HCT116 (cell line): ENCODE measurements around the gene KRT13. TPM values are rescaled to one million over a fixed set of nuclear protein-coding genes. Genes with fewer than 3 reads are reported as not detected.
A peak's percentile ranks its signal among the peaks of the same experiment; 100 is the strongest.

ENCODE experiments used
- ATAC-seq: fragments of 200-7000 bp; cut with Tn5 transposase; 2 replicates; pipeline ENCODE4 v1.9.1; 2020; ENCODE audit warnings: mild to moderate bottlenecking, moderate library complexity
- BruUV-seq: library from RNA; stranded (reverse); fragments of 400-500 nt; replicated peaks from 2 replicates; lab custom pipeline; 2021; lab: Mats Ljungman, UMichigan
- CTCF ChIA-PET: fragments of 300-600 bp; sonication (Branson Sonifier 250); formaldehyde crosslinking; loops from one replicate; lab custom pipeline; 2021; ENCODE audit warnings: antibody characterized with exemption; lab: Charles Lee
- POLR2A ChIA-PET: fragments of 300-600, 350-600 bp; sonication (Branson Sonifier 250); formaldehyde crosslinking; loops from one replicate; lab custom pipeline; 2021; ENCODE audit warnings: antibody characterized with exemption; lab: Charles Lee
- RAD21 ChIA-PET, 2 experiments: fragments of 300-600 bp; sonication (Branson Sonifier 250); formaldehyde crosslinking; loops; one replicate each; lab custom pipeline; 2023; ENCODE audit warnings: low total read pairs in 2 of 2; ENCODE audit not compliant: uncharacterized antibody in 2 of 2, unreplicated experiment in 2 of 2, low non-redundant PET in 1 of 2; lab: Charles Lee
- DNase-seq: peaks from one replicate; pipeline ENCODE4 v3.0.0-alpha.2; 2010; ENCODE audit warnings: low read depth, low spot score
- H2AFZ ChIP-seq: fragments of 200-600 bp; shearing (Covaris generic), sonication (generic); 2 replicates; pipeline ENCODE4 v1.6.1; 2017; ENCODE audit warnings: low read depth, mixed run types, mixed read lengths, antibody characterized with exemption, low read length; ENCODE audit not compliant: poor library complexity, severe bottlenecking
- H3K27ac ChIP-seq: 2 replicates; pipeline ENCODE4 v1.5.1; 2012; ENCODE audit warnings: low read depth, low read length
- H3K27me3 ChIP-seq: fragments of 200-600 bp; sonication (generic); 2 replicates; pipeline ENCODE4 v1.6.1; 2016; ENCODE audit warnings: mixed run types, low read length, mixed read lengths; ENCODE audit not compliant: insufficient read depth
- H3K36me3 ChIP-seq, 2 experiments: fragments of 200-500 bp in 1 of 2; fragments of 200-600 bp in 1 of 2; sonication (Bioruptor generic) in 1 of 2; sonication (generic) in 1 of 2; 2 replicates each; pipeline versions ENCODE4 v1.5.1 to v1.6.1; 2014 to 2016; ENCODE audit warnings: low read length in 2 of 2, inconsistent platforms in 1 of 2, mixed read lengths in 1 of 2, mixed run types in 1 of 2; ENCODE audit not compliant: insufficient read depth in 2 of 2, control insufficient read depth in 1 of 2
- H3K4me1 ChIP-seq, 2 experiments: fragments of 200-600 bp in 1 of 2; sonication (generic) in 1 of 2; 2 replicates each; pipeline versions ENCODE4 v1.5.1 to v1.6.1; 2012 to 2017; ENCODE audit warnings: low read length in 2 of 2, inconsistent platforms in 1 of 2, mild to moderate bottlenecking in 1 of 2, mixed read lengths in 1 of 2, mixed run types in 1 of 2, moderate library complexity in 1 of 2; ENCODE audit not compliant: insufficient read depth in 2 of 2, control insufficient read depth in 1 of 2
- H3K4me2 ChIP-seq: fragments of 200-600 bp; sonication (generic); 2 replicates; pipeline ENCODE4 v1.6.1; 2017; ENCODE audit warnings: mixed run types, low read length, mixed read lengths
- H3K4me3 ChIP-seq, 2 experiments: fragments of 200-600 bp in 1 of 2; sonication (generic) in 1 of 2; replicated peaks in 1 of 2; 2 replicates each; pipeline ENCODE4 v1.5.1; 2011 to 2016; ENCODE audit warnings: low read length in 2 of 2, control low read depth in 1 of 2, low read depth in 1 of 2, mild to moderate bottlenecking in 1 of 2, mixed read lengths in 1 of 2, mixed run types in 1 of 2
- H3K79me2 ChIP-seq: fragments of 200-600 bp; sonication (generic); 2 replicates; pipeline ENCODE4 v1.6.1; 2017; ENCODE audit warnings: mild to moderate bottlenecking, mixed run types, low read length, moderate library complexity, mixed read lengths; ENCODE audit not compliant: insufficient read depth
- H3K9ac ChIP-seq: fragments of 200-600 bp; sonication (generic); 2 replicates; pipeline ENCODE4 v1.6.1; 2016; ENCODE audit warnings: low read length, mixed read lengths
- H3K9me2 ChIP-seq: fragments of 200-600 bp; sonication (generic), shearing (Covaris generic); 2 replicates; pipeline ENCODE4 v1.6.1; 2017; ENCODE audit warnings: mixed run types, mild to moderate bottlenecking, moderate library complexity; ENCODE audit not compliant: insufficient read depth
- H3K9me3 ChIP-seq, 2 experiments: fragments of 200-500 bp in 1 of 2; fragments of 200-600 bp in 1 of 2; sonication (Bioruptor generic) in 1 of 2; sonication (generic) in 1 of 2; 2 replicates each; pipeline ENCODE4 v1.6.1; 2014 to 2017; ENCODE audit warnings: low read length in 2 of 2, mixed read lengths in 2 of 2, inconsistent platforms in 1 of 2, low read depth in 1 of 2, mild to moderate bottlenecking in 1 of 2, mixed run types in 1 of 2, moderate library complexity in 1 of 2; ENCODE audit not compliant: control insufficient read depth in 1 of 2, insufficient read depth in 1 of 2
- H4K20me1 ChIP-seq: fragments of 200-600 bp; sonication (generic), shearing (Covaris generic); 2 replicates; pipeline ENCODE4 v1.6.1; 2017; ENCODE audit warnings: mixed run types, mild to moderate bottlenecking, moderate library complexity; ENCODE audit not compliant: insufficient read depth
- CBX3 ChIP-seq: IDR thresholded peaks from 2 replicates; pipeline ENCODE4 v1.6.1; 2012; ENCODE audit warnings: low read depth
- CEBPB ChIP-seq: IDR thresholded peaks from 2 replicates; pipeline ENCODE4 v1.6.1; 2012; ENCODE audit warnings: low read depth
- EGR1 ChIP-seq: IDR thresholded peaks from 2 replicates; pipeline ENCODE4 v1.6.1; 2012; ENCODE audit warnings: low read depth
- EZH2 ChIP-seq: fragments of 200-600 bp; sonication (generic); IDR thresholded peaks from 2 replicates; pipeline ENCODE4 v1.6.1; 2017; ENCODE audit warnings: antibody characterized with exemption, mixed run types
- EZH2phosphoT487 ChIP-seq: fragments of 200-600 bp; IDR thresholded peaks from 2 replicates; pipeline ENCODE4 v1.6.1; 2018; ENCODE audit warnings: antibody characterized with exemption, borderline replicate concordance
- POLR2A ChIP-seq: IDR thresholded peaks from 2 replicates; pipeline ENCODE4 v1.7.0; 2011; ENCODE audit warnings: borderline replicate concordance; ENCODE audit not compliant: insufficient read depth, insufficient read length; ENCODE audit errors: extremely low read depth
- POLR2AphosphoS5 ChIP-seq: IDR thresholded peaks from 2 replicates; pipeline ENCODE4 v1.6.1; 2011; ENCODE audit warnings: mild to moderate bottlenecking, low read depth, low read length, moderate library complexity
- RAD21 ChIP-seq: IDR thresholded peaks from 2 replicates; pipeline ENCODE4 v1.6.1; 2012; ENCODE audit warnings: low read depth, mild to moderate bottlenecking
- SIN3A ChIP-seq: IDR thresholded peaks from 2 replicates; pipeline ENCODE4 v1.6.1; 2012; ENCODE audit warnings: low read depth
- SP1 ChIP-seq: IDR thresholded peaks from 2 replicates; pipeline ENCODE4 v1.6.1; 2012; ENCODE audit warnings: low read depth
- SRF ChIP-seq: IDR thresholded peaks from 2 replicates; pipeline ENCODE4 v1.6.1; 2012; ENCODE audit warnings: low read depth
- TCF7L2 ChIP-seq: IDR thresholded peaks from 2 replicates; pipeline ENCODE4 v1.7.0; 2011; ENCODE audit warnings: borderline replicate concordance, inconsistent platforms; ENCODE audit not compliant: insufficient read depth, insufficient read length; ENCODE audit errors: extremely low read depth
- YY1 ChIP-seq: IDR thresholded peaks from 2 replicates; pipeline ENCODE4 v1.6.1; 2011; ENCODE audit warnings: low read length, low read depth, moderate library complexity, mild to moderate bottlenecking; ENCODE audit not compliant: insufficient replicate concordance; ENCODE audit errors: extremely low read depth
- ZNF274 ChIP-seq: fragments of 200-500 bp; sonication (Bioruptor generic); IDR thresholded peaks from 2 replicates; pipeline ENCODE4 v1.6.1; 2014; ENCODE audit warnings: mild to moderate bottlenecking, low read depth, low read length, inconsistent platforms
- intact Hi-C: fragments of 100-400 bp; cut with micrococcal nuclease; formaldehyde crosslinking; loops from 2 replicates; pipeline ENCODE4 v1.10.0; 2022
- total RNA-seq: library from RNA; stranded (reverse); gene quantifications from one replicate; pipeline ENCODE4 v1.2.1, GENCODE V29; 2021; ENCODE audit not compliant: unreplicated experiment
- TF ChIP-seq, protein P1 (sequence below): IDR thresholded peaks from 2 replicates; pipeline ENCODE4 v1.6.1; 2012; ENCODE audit warnings: low read depth
- TF ChIP-seq, protein P2 (sequence below): IDR thresholded peaks from 2 replicates; pipeline ENCODE4 v1.6.1; 2011; ENCODE audit warnings: mild to moderate bottlenecking, low read length, moderate library complexity; ENCODE audit not compliant: insufficient replicate concordance; ENCODE audit errors: extremely low read depth
- TF ChIP-seq, protein P3 (sequence below), 3 experiments: fragments of 200-600 bp in 1 of 3; sonication (generic) in 1 of 3; IDR thresholded peaks in 2 of 3; conservative IDR thresholded peaks in 1 of 3; 2 replicates each; pipeline ENCODE4 v1.5.1; 2012 to 2017; ENCODE audit warnings: low read depth in 2 of 3, low read length in 2 of 3, antibody characterized with exemption in 1 of 3, borderline replicate concordance in 1 of 3, control low read depth in 1 of 3, mild to moderate bottlenecking in 1 of 3, mixed read lengths in 1 of 3, mixed run types in 1 of 3, moderate library complexity in 1 of 3; ENCODE audit not compliant: insufficient read depth in 1 of 3
- TF ChIP-seq, protein P4 (sequence below): IDR thresholded peaks from 2 replicates; pipeline ENCODE4 v1.6.1; 2012

KRT13 gene
- total RNA-seq, 1 experiment from 2014 or later: 3.7 TPM

DNA sequence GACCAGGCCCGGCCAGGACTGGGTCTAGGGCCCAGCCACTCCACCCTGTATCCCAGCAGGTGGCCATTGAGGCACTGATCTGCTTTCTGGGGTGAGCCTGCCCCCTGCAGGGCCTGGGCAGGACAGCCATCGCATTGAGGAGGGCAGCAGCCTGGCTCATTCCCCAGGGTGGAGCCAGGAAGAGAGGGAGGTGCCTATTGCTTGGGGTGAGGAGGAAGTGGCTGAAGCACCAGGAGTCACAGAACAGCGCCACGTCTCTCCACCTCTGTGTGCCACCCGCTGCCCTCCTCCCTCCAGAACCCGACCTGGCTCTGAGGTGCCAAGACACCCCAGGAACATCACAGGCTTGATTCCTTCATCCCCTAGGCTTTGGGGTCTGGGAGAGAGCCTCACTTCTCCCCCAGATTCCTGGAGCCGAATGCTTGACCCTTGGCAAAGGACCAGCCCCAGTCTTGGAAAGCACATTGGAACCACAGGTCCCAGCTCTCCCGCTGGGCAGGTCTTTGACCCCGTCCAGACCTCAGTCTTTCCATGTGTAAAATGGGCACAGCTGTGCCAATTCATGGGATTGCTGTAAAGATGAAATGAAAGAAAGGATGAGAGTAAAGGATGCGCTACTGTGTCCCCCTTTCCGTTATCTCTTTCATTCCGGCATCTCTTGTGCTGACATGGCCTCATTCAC, 8.5 kb downstream of the KRT13 start:
- TSS peak; percentile 90 for BruUV-seq
- no peaks in the 10 kb centered on the region for H3K79me2 ChIP-seq
- peak overlapping the region; percentile 65 for H3K4me2 ChIP-seq
- H3K36me3 ChIP-seq: no peaks in the 10 kb centered on the region
- ChIA-PET RAD21 (interaction anchor here (0.7 to 2.5 kb wide), 4 partner anchors 33 to 93 kb away, joined by 3 to 5 read pairs (median 4); no protein-coding TSS in a partner anchor), CTCF (interaction anchor here (0.8 to 4.7 kb wide), 10 partner anchors 25 to 640 kb away, joined by 3 to 23 read pairs (median 6); no protein-coding TSS in a partner anchor), POLR2A (interaction anchor here (1.4 kb wide), 2 partner anchors 25 to 31 kb away, joined by 3 read pairs; partner anchors contain the start of gene KRT19)
- ATAC-seq: peak; percentile 93
- peaks cover 34 to 90% of the 10 kb centered on the region in 2 experiments for H3K4me1 ChIP-seq
- H3K27ac ChIP-seq: peak overlapping the region; percentile 61
- no peaks in the 10 kb centered on the region for H3K27me3 ChIP-seq
- H2AFZ ChIP-seq: no peak overlapping the region
- H3K9me2 ChIP-seq: no peaks in the 10 kb centered on the region
- peak overlapping the region; percentile 48 for H3K9ac ChIP-seq
- no peaks in the 10 kb centered on the region for H4K20me1 ChIP-seq
- H3K4me3 ChIP-seq: peak overlapping the region in 1 of 2 experiments; percentile 25; a peak in 1 of 4 replicates
- intact Hi-C loops: loop anchor here (1.0 to 10.0 kb wide), 6 partner anchors 52 to 694 kb away; no protein-coding TSS in a partner anchor
- H3K9me3 ChIP-seq: no peaks in the 10 kb centered on the region
- peak; percentile 87 for DNase-seq
- TF ChIP-seq YY1 (peak; percentile 80), EZH2phosphoT487 (no peak), POLR2A (peak; percentile 74), SIN3A (no peak), SP1 (peak; percentile 56), CEBPB (no peak), EZH2 (no peak), ZNF274 (no peak), SRF (no peak), TCF7L2 (no peak), RAD21 (peak; percentile 100), CBX3 (peak; percentile 89), EGR1 (no peak), POLR2AphosphoS5 (peak; percentile 84)
- TF ChIP-seq, protein P1, sequence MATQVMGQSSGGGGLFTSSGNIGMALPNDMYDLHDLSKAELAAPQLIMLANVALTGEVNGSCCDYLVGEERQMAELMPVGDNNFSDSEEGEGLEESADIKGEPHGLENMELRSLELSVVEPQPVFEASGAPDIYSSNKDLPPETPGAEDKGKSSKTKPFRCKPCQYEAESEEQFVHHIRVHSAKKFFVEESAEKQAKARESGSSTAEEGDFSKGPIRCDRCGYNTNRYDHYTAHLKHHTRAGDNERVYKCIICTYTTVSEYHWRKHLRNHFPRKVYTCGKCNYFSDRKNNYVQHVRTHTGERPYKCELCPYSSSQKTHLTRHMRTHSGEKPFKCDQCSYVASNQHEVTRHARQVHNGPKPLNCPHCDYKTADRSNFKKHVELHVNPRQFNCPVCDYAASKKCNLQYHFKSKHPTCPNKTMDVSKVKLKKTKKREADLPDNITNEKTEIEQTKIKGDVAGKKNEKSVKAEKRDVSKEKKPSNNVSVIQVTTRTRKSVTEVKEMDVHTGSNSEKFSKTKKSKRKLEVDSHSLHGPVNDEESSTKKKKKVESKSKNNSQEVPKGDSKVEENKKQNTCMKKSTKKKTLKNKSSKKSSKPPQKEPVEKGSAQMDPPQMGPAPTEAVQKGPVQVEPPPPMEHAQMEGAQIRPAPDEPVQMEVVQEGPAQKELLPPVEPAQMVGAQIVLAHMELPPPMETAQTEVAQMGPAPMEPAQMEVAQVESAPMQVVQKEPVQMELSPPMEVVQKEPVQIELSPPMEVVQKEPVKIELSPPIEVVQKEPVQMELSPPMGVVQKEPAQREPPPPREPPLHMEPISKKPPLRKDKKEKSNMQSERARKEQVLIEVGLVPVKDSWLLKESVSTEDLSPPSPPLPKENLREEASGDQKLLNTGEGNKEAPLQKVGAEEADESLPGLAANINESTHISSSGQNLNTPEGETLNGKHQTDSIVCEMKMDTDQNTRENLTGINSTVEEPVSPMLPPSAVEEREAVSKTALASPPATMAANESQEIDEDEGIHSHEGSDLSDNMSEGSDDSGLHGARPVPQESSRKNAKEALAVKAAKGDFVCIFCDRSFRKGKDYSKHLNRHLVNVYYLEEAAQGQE: no peak
- TF ChIP-seq, protein P2, sequence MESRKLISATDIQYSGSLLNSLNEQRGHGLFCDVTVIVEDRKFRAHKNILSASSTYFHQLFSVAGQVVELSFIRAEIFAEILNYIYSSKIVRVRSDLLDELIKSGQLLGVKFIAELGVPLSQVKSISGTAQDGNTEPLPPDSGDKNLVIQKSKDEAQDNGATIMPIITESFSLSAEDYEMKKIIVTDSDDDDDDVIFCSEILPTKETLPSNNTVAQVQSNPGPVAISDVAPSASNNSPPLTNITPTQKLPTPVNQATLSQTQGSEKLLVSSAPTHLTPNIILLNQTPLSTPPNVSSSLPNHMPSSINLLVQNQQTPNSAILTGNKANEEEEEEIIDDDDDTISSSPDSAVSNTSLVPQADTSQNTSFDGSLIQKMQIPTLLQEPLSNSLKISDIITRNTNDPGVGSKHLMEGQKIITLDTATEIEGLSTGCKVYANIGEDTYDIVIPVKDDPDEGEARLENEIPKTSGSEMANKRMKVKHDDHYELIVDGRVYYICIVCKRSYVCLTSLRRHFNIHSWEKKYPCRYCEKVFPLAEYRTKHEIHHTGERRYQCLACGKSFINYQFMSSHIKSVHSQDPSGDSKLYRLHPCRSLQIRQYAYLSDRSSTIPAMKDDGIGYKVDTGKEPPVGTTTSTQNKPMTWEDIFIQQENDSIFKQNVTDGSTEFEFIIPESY: peak; percentile 47
- TF ChIP-seq, protein P3, sequence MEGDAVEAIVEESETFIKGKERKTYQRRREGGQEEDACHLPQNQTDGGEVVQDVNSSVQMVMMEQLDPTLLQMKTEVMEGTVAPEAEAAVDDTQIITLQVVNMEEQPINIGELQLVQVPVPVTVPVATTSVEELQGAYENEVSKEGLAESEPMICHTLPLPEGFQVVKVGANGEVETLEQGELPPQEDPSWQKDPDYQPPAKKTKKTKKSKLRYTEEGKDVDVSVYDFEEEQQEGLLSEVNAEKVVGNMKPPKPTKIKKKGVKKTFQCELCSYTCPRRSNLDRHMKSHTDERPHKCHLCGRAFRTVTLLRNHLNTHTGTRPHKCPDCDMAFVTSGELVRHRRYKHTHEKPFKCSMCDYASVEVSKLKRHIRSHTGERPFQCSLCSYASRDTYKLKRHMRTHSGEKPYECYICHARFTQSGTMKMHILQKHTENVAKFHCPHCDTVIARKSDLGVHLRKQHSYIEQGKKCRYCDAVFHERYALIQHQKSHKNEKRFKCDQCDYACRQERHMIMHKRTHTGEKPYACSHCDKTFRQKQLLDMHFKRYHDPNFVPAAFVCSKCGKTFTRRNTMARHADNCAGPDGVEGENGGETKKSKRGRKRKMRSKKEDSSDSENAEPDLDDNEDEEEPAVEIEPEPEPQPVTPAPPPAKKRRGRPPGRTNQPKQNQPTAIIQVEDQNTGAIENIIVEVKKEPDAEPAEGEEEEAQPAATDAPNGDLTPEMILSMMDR (IDR thresholded peaks at IDR 0.05 in 2 of 3, conservative IDR thresholded peaks at IDR 0.05 in 1 of 3; ENCODE audit: borderline replicate concordance in 1 of 3, insufficient read depth in 1 of 3, low read depth in 2 of 3, low read length in 2 of 3): peak; percentile 94 to 96 (median 95)
- TF ChIP-seq, protein P4, sequence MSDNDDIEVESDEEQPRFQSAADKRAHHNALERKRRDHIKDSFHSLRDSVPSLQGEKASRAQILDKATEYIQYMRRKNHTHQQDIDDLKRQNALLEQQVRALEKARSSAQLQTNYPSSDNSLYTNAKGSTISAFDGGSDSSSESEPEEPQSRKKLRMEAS: peak; percentile 66; the same call in 1 of the 2 replicates
